DOHH2 (cell line): ENCODE measurements around the gene PRADC1.

Experiments
- H3F3A ChIP-seq: fragments of 200-600 bp; sonication (generic), shearing (Covaris generic); 2 replicates; pipeline ENCODE4 v1.6.0; 2016; ENCODE audit warnings: antibody characterized with exemption, mild to moderate bottlenecking; ENCODE audit not compliant: control insufficient read depth, insufficient read depth
- H3K27ac ChIP-seq: fragments of 200-600 bp; sonication (generic); 2 replicates; pipeline ENCODE4 v1.5.1; 2014; ENCODE audit warnings: low read depth, mild to moderate bottlenecking, low read length, moderate library complexity
- H3K27me3 ChIP-seq: fragments of 200-600 bp; sonication (generic); 2 replicates; pipeline ENCODE4 v1.6.1; 2014; ENCODE audit warnings: mild to moderate bottlenecking, low read length, mixed read lengths; ENCODE audit not compliant: control insufficient read depth
- H3K36me3 ChIP-seq: fragments of 200-600 bp; sonication (generic); 2 replicates; pipeline ENCODE4 v1.6.1; 2014; ENCODE audit warnings: mild to moderate bottlenecking, low read length, moderate library complexity, mixed read lengths; ENCODE audit not compliant: control insufficient read depth
- H3K4me1 ChIP-seq: fragments of 200-600 bp; sonication (generic); 2 replicates; pipeline ENCODE4 v1.6.1; 2014; ENCODE audit warnings: mild to moderate bottlenecking, low read length, mixed read lengths; ENCODE audit not compliant: control insufficient read depth
- H3K4me2 ChIP-seq: fragments of 200-600 bp; sonication (generic); 2 replicates; pipeline ENCODE4 v1.6.0; 2014; ENCODE audit warnings: mild to moderate bottlenecking, low read length, moderate library complexity
- H3K4me3 ChIP-seq: fragments of 200-600 bp; sonication (generic); 2 replicates; pipeline ENCODE4 v1.5.1; 2014; ENCODE audit warnings: mild to moderate bottlenecking, low read length, mixed read lengths
- H3K79me2 ChIP-seq: fragments of 200-600 bp; sonication (generic); 2 replicates; pipeline ENCODE4 v1.6.1; 2014; ENCODE audit warnings: mild to moderate bottlenecking, low read length, mixed read lengths; ENCODE audit not compliant: control insufficient read depth
- H3K9me2 ChIP-seq: fragments of 200-600 bp; sonication (generic); replicated peaks from 2 replicates; pipeline ENCODE4 v1.6.1; 2014; ENCODE audit warnings: mild to moderate bottlenecking, low read length, mixed read lengths; ENCODE audit not compliant: control insufficient read depth
- H3K9me3 ChIP-seq: fragments of 200-600 bp; sonication (generic); 2 replicates; pipeline ENCODE4 v1.6.1; 2014; ENCODE audit warnings: antibody characterized with exemption, low read length, mixed read lengths; ENCODE audit not compliant: control insufficient read depth, insufficient read depth
- H4K20me1 ChIP-seq: fragments of 200-600 bp; sonication (generic); 2 replicates; pipeline ENCODE4 v1.6.0; 2014; ENCODE audit warnings: low read depth, mild to moderate bottlenecking, antibody characterized with exemption, low read length, moderate library complexity; ENCODE audit not compliant: control insufficient read depth, insufficient read depth
- CTCF ChIP-seq: fragments of 200-600 bp; sonication (generic); IDR thresholded peaks from one replicate; pipeline ENCODE4 v1.5.1; 2014; ENCODE audit warnings: antibody characterized with exemption, mild to moderate bottlenecking, low read depth, low read length; ENCODE audit not compliant: poor library complexity, severe bottlenecking
- EZH2phosphoT487 ChIP-seq: fragments of 200-600 bp; sonication (generic); IDR thresholded peaks from 2 replicates; pipeline ENCODE4 v1.6.1; 2017; ENCODE audit warnings: borderline replicate concordance, mild to moderate bottlenecking, antibody characterized with exemption, low read length, moderate library complexity, mixed read lengths

PRADC1 gene

GRCh38 chr2:73265298-73266060, 32.4 kb upstream of the PRADC1 start:
- no peaks in the 10 kb centered on the region for H3K9me3 ChIP-seq

GRCh38 chr2:73264783-73265182, 31.7 kb upstream of the PRADC1 start:
- Histone ChIP-seq H3K4me2 (no peak overlapping the region), H3K9me2 (no peaks in the 10 kb centered on the region), H3K36me3 (peaks cover 81% of the 10 kb centered on the region), H3K27ac (no peak overlapping the region), H3K27me3 (no peaks in the 10 kb centered on the region), H3K4me3 (no peak overlapping the region), H3K4me1 (peaks cover 1% of the 10 kb centered on the region), H4K20me1 (peaks cover 7% of the 10 kb centered on the region; the same call in 1 of the 2 replicates), H3K9me3 (no peaks in the 10 kb centered on the region), H3K79me2 (peaks cover 33% of the 10 kb centered on the region), H3F3A (no peaks in the 10 kb centered on the region; the same call in 1 of the 2 replicates)
- TF ChIP-seq CTCF (no peak), EZH2phosphoT487 (no peak)

More at GRCh38 chr2:73265298-73266060, 32.4 kb upstream of the PRADC1 start:
- H3K9me2 ChIP-seq, result no peaks in the 10 kb centered on the region
- no peaks in the 10 kb centered on the region; the same call in 1 of the 2 replicates for H3F3A ChIP-seq
- no peaks in the 10 kb centered on the region for H3K27me3 ChIP-seq
- no peak overlapping the region for H3K27ac ChIP-seq
- peaks cover 80% of the 10 kb centered on the region for H3K36me3 ChIP-seq
- H4K20me1 ChIP-seq, result peaks cover 7% of the 10 kb centered on the region; the same call in 1 of the 2 replicates
- H3K4me2 ChIP-seq, result no peak overlapping the region
- H3K4me3 ChIP-seq, result no peak overlapping the region
- peaks cover 5% of the 10 kb centered on the region for H3K4me1 ChIP-seq
- H3K79me2 ChIP-seq, result peaks cover 40% of the 10 kb centered on the region
- no peak for TF ChIP-seq CTCF
- no peak for TF ChIP-seq EZH2phosphoT487

- Histone ChIP-seq H3K4me3 (no peak overlapping the region), H3K4me1 (no peaks in the 10 kb centered on the region; the same call in 1 of the 2 replicates), H3K79me2 (peaks cover 30% of the 10 kb centered on the region), H3F3A (no peaks in the 10 kb centered on the region; the same call in 1 of the 2 replicates), H3K27me3 (no peaks in the 10 kb centered on the region), H3K27ac (no peak overlapping the region), H3K36me3 (peaks cover 85% of the 10 kb centered on the region), H4K20me1 (peaks cover 7% of the 10 kb centered on the region; the same call in 1 of the 2 replicates), H3K9me2 (no peaks in the 10 kb centered on the region), H3K9me3 (no peaks in the 10 kb centered on the region), H3K4me2 (no peak overlapping the region)
- TF ChIP-seq EZH2phosphoT487, result no peak
- no peak for TF ChIP-seq CTCF
Measured at GRCh38 chr2:73264332-73264606, 31.2 kb upstream of the PRADC1 start.
